ENCODE results near the gene UGT2A2.

DNA sequence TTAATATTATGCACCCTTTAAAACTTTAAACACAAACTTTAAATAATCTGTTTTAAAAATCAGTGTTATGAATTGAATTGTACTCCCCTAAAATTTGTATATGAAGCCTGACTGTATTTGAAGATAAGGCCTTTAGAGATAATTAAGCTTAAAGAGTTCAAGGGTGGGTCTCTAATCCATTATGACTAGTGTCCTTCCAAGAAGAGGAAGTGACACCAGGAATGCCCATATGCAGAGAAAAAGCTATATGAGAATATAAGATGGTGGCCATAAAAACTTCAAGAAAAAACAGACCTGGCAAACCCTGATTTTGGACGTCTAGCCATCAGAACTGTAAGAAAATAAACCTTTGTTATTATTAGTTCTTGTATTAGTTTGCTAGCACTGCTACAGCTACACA is 29.0 kb downstream of the UGT2A2 start:
- TF ChIP-seq CTCF (IDR thresholded peaks at IDR 0.05) (no peak), POLR2A (IDR thresholded peaks at IDR 0.05) (no peak), EP300 (IDR thresholded peaks at IDR 0.05) (no peak)
